ENCODE results near the gene CLMP.

Gene CLMP, protein sequence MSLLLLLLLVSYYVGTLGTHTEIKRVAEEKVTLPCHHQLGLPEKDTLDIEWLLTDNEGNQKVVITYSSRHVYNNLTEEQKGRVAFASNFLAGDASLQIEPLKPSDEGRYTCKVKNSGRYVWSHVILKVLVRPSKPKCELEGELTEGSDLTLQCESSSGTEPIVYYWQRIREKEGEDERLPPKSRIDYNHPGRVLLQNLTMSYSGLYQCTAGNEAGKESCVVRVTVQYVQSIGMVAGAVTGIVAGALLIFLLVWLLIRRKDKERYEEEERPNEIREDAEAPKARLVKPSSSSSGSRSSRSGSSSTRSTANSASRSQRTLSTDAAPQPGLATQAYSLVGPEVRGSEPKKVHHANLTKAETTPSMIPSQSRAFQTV

DNA sequence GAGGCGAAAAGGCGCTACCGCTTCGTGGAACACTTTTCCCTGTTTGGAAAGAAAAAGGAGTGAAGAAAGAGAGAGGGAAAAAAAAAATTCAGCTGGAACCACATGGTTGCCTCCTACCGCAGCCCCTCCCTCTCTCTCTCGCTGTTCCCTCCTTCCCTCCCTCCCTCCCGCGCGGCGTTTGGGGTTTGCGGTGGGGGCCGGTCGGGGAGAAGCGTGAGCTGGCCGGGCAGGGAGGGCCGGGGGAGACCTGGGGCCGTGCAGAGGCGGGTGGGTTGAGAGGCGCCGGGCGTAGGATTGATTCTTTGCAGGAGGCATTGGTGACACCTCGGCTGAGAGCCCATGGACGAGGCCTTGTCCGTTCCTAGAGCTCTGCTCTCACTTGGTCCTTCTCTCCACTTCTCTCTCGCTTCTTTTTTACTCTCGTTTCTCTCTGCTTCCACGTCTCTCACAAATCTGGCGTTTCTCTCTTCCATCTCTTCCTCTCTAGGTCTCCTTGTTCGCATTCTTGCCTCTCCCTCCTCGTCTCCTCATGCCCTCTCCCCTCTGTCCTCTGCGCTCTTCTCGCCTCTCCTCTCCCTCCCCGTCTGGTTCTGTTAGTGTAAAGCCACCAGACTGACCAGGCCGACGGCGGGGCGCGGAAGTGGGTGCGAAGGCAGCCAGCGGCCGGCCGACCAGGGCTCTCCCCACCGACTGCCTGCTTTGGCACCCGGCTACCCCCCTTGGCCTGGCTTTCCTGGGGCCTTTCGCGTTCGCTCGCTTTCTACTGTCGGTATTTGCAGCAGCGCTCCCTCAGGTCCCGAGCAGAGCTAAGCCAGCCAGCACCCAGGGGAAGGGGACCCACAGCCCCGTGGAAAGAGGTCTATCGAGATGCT, at the start of gene CLMP:
CLMP (minus strand) TSS at position 61 of the 872 bp plus-strand sequence. CDS start 308 bp downstream, outside the sequence.
- peak in 1 of 2 experiments; percentile 3 for DNase-seq

DNA sequence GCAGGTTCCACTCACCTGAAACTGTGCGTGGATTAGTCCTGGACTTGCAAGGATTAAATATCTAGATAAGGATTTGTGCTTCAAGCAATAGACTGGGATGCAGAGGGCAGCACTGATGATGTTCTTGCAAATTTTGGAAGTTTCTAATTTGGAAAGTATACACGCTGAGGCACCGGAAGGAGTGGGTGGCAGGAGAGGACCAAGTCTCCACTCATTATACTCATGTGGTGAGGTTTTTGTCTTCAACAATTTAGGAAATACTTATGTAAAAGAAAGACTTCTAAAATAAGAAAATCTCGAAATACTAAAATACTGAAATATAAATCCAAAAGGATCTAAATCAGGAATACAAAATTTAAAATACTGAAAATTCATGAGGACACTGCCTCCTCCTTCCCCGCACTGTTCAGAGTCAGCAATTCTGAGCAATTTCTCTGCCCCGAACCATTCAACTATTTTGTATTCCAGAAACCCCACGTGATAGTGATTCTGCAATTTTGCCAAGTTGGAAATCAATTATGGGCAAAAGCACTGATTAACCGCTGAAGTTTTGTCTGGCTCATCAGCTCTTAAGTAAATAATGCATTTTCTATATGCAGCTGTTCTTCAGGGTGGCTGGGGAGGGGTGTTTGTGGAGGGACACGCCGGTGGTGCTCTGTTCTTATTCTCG, 47.0 kb upstream of the CLMP start:
- DNase-seq: no peak

DNA sequence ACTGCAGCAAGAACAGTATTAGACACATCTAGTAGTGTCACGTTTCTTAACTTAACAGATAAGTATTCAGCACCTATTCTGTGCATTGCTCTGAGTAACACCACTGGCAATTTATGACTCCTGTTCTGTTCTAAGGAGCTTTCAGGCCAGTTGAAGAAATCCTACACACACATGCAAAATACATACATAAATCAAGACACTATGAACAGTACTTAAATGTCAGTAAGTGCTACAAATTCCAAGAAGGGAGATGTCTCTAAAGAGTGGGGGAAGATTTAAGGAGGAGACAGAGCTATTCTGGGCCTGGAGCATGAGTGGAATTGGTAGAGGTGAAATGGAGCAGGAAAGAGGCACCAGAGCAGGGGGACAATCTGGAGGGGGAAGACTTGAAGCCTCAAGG, 46.2 kb upstream of the CLMP start:
- no peak for DNase-seq

DNA sequence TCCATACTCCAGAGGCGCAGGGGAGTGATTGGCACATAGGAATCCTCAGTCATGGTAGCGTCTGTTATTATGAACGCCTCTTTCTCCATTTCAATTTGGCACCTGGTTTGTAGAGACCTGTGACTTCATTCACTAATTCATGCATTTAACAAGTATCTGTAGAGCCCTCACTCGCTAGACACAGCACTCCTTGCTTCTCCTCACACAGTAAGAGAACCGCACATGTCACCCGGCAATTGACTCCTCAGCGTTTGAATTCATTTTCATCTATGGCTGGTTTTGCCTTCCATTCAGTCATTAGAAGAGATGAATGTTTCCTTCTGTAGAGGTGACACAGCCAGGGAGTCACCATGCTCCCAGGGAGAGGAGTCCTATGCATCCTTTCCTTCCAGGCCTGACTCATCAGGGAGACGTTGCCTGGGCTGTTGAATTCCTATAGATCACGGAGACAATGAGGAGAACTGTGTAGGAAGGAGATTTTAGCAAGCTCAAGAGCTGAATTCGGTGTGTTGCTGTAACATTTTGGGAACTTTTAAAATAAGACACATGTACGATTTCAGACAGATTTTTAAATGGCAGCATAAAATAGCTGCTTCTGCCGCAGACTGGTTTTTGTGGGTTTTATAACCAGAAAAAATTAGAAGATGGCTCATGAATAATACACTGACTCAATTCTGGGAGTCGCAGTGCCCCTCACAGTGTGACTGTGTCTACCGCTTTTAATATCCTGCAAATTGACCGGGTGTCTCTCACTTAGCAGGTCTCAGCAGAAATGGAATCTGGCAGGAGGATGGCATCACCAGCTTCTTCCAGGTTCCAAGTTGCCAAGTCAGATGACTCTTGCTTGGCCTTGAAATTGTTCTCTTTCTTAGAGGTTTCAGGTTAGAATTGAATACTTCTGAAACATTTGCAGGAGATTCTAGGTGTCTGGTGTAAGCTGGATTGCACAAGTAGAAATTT, 44.4 kb upstream of the CLMP start:
- no peak for DNase-seq

DNA sequence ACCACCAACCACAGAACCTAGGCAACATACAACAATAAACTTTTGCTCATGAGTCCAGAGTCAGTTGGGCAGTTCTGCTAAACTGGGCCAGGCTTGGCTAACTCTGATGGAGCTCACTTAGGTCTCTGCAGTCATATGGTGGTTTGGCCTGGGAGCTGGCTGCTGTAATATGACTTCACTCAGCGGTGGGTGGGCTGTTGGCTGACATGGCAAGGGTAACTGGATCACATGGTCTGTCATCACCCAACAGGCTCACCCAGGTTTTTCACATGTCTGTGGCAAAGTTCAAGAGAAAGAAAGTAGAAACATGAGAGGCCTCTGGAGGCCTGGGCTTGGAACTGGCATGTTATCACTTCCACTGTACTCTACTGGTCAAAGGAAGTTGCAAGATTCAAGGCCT, 43.2 kb upstream of the CLMP start:
- no peak for DNase-seq

DNA sequence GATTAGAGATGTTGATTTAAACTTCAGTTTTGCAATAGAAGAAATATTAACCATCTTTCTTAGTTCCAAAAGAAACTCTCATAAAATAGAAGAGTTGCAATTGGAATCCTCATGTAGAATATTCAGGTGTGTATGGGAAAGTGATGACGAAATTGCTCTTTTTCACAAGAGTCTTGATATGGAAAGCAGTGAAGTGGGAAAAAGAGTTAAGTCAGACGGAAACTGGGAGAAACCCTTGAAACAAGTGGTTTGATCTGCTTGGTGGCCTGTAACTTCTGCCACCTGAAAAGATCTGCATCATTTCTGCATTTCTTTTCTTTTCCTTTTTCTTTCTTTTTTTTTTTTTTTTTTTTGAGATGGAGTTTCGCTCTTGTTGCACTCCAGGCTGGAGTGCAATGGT, 41.8 kb upstream of the CLMP start:
- no peak for DNase-seq

DNA sequence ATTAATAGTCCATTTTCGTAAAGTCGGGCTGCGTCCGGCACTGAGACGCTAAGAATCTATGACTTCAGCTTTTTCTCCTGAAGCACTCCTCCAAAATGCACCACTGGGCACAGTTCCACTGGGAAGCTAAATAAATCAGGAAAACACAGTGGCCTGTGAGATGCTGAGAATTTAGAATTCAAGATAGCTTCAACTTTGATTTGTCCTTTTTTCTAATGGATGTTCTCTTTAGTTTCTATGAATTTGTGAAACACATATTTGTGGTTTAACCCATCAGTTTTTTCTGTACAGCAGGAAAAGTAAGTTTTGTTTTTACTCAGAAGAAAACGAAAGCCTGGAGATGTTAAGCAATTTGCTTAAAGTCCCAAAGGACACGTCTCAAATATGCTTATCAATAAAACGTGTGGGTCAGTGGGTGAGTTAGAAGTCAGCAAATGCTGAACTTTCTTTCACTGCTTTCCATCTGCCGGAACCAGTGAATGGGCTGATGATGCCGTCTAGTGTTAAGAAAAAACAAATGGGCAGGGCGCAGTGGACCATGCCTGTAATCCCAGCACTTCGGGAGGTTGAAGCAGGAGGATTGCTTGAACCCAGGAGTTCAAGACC, 40.7 kb upstream of the CLMP start:
- DNase-seq: no peak

DNA sequence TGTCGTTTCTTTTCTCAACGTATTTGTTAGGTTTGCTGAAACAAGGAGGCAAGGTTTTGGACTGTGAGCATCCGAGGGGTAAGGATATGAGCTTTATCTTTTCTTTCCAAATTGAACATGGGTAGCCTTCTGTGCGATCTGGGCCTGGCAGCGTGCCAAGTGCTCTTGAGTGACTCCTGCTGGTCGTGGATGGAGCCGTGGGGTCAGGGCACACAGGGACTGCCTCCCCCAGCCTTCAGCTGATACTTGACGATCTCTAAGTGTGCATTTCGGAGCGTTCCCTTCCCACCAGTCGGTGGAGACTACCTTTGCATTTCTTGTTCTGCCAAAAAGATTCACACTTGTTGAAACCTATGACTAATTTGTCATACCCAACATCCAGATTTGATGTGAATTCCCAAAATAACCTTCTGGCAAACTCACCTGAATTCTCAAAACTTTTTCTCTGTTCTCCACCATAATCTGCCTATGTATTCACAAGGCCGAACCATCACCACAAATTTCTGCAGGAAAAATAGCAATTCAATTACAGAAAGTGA, 40.1 kb upstream of the CLMP start:
- DNase-seq: peak; percentile 37 to 46

DNA sequence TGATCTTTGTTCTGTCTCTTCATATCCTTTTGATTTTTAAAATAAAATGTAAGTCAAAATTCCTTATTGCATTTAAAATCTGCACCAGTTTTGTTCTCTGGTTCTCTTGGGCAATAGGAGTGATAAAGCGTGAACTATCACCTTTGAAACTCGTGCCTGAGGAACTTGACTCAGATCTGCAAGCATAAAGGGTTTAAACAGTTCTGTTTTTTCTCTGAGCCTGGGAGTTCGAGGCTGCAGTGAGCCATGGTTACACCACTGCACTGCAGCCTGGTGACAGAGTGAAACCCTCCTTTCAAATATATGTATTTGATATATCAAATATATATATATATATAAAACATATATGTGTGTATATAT, 38.9 kb upstream of the CLMP start:
- DNase-seq: no peak

DNA sequence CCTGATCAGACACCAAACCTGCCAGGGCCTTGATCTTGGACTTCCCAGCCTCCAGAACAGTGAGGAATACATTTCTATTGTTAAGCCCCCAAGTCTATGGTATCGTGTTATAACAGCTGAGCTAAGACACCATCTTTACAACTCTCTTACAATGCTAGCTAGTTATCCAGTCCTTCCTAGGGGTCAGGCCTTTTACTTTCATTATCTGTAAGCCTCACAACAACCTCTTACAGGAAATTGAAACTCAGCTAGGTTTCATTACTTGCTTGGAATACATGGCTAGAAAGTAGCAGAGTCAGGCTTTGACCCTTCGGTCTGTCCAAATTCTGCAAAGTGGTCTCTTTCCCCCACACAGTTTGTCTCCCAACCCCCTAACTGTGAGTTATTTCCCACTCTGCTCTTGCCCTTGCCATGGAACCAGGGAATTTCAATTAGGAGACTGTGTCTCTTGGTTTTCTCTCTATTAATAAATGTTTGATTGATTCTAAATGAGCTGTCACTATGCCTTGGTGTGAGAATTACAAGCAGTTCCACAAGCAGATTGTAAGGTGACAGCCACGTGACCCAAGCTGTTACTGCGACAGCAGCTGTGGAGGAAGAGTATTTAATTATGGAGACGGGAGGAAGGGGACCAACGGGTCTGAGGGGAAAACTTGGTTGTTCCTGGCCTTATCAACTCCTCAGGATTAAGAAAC, 38.4 kb upstream of the CLMP start:
- no peak for DNase-seq

DNA sequence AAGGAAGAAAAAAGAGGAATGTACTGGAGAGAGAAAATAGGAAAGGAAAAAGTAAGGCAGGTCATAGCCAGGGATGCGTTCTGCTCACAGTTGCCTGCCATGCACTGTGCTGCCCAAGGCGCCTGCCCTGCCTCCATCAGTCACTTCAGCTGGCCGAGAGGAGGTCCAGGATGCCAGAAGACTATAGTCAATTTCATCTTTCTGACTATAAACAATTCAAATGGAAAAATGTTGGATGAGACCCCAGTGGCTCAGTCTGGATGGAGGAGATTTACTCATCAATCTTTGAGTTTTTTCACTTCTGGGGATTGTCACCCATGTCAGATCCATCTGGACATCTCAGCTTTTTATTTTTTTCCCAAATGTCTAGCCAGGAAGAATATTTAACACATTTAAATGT, 36.7 kb upstream of the CLMP start:
- no peak for DNase-seq

DNA sequence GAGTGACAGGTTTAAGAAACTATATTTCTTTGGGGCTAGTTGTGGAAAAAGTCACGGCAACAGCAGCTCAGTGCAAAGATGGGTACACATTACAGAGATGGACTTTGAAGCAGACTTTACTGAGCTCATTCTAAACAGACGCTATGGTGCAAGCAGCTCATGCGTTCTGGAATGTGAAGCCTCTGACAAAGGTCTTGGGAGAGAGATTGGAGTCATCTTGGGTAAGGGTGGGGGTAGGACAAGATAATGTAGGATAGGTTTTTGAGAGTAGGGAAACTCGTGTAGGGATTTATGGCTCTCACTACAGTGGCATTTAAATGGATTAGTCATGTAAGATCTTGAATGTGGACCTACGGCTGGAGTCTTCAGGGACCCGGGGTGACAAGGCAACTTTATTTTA, 36.2 kb upstream of the CLMP start:
- no peak for DNase-seq

DNA sequence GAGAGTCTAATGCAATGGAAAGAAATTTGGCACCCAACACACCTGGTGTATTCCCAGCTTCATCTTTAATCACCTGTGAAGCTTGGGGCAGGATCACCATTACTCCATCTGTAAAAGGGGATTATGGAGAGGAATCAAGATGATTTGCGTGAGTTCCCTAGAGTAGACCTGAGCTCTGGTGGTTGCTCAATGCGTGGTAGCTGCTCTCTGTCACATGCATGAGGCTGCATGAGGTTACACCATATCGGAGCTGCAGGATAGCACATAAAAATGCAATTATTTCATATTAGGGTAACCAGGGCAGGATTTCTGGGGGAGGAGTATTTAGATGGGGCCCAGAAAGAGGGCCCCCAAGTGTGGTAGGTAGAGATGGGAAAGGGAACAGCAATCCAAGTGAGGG, 35.3 kb upstream of the CLMP start:
- no peak for DNase-seq

DNA sequence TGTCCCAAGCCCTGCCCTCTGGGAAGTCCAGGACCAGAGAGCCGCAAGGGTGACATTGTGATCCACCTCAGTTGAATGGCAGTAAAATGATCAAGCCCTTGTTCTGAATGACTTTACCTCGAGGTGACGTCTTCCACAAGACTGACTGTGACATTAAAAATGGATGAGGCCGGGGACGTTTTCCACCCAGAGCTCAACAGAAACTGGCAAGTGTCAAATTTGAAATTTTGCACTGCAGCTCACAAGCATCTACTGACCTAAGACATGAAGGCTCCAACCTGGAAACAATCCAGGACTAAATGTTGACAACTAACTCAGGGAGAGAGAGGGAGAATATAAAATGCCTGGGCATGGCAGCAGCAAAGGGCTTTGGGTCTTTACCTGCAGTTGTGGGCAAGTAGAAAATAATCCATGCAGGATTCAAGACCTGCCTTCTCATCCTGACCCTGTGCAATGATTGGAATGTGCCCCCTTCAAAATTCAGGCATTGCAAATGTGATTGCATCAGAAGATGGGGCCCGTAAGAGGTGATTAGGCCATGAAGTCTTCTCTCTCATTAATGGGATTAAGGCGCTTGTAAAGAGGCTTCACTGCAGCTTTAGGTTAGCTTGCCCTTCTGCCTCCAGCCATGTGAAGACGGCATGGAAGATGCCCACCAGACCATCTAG, 33.6 kb upstream of the CLMP start:
- no peak for DNase-seq

DNA sequence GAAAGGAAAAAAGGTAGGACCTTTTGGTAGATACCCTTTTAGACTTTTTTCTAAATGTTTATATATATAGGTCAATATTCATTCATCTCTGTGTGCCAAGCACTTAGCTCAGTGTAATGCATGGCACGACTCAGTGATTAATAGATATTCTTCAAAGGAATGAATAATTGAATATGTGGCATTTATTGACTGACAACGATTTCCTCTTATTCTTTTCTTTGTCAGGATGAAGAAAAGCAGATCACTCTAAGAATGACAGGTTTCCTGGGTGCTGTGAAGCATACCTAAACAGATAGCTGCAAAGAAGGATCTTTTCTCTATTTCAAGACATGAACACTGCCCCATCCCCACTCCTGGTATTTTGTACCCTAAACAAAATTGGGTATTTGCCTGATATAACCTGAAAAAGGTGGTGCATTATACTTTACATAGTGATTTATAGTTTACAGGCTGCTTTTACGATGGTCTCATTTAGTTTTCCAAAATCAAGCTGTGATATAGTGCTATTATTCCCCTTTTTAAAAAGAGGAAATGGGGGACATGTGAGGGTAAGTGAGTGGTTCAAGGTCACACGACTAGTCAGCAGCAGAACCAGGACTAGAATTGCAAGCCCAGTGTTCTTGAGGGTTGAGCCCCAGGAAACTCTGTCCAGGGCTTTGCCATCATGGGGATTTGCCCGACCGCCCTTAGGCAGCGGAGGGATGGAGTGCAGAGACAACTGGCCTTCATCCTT, 32.9 kb upstream of the CLMP start:
- DNase-seq: no peak

DNA sequence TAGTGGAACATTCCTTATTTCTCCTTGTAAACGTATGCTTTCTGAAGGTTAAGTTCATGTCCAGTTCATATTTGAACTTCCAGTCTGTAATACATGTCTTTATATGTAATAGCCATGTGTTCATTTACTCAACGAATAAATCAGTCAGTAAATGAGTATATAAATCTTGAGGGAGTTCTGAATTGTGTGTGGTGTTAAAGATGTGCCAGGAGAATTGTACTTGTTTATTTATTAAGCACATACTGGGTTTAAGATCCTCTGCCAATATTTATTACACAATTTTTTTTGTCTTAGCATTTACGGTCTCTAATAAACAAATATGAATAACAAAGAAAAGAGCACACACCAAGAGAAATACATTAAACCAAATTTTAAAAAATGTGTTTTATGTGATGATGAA, 26.5 kb upstream of the CLMP start:
- no peak for DNase-seq

DNA sequence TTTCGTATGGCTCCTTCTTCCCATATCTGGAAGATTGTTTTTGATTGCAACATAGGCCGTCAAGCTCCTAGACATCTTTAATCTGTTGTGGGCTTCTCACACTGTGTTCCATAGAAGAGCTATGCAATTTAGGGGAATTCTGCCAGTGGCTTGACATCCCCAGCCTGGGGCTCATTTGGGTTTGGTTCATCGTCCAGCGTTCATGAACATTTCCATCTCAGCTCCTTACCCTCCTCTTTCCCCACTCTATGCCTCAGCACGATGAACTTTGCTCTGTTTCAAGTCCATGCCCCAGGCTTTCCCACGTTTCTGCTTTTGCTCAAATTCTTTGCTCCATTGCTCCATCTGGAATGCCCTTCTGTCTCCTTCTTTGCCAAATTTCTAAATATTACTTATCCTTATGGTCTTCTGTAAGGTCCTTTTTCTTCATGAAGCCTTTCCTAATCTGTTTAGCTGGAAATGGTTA, 26.1 kb upstream of the CLMP start:
- no peak for DNase-seq

DNA sequence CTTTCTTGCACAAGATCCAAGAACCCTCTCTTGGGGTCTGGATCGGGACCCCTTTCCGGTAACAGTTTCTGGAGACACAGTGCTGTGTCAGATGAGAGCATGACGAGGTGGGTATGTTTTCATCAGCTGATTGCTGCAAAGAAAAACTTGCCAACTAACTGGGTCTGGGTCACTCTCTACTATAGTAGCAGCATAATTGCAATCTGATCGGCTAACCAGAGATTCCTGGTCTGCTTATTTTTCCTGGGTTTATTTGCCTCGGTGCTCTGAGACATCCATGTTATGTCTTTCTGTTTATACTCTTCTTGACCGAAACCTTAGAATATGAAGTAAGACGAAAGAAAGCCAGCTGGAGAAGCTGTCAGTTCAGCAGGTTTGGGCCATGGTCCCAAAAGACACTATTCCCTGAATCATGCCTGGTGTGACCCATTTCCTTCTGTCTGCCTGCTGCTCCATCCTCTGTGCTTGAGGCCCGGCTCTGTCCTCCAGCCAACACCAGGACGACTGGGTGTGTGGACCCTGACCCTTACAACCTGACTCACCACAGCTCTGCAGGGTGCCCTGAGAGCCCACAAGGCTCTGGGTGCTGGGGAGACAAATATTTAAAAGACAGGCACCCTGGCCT, 24.1 kb upstream of the CLMP start:
- no peak for DNase-seq

DNA sequence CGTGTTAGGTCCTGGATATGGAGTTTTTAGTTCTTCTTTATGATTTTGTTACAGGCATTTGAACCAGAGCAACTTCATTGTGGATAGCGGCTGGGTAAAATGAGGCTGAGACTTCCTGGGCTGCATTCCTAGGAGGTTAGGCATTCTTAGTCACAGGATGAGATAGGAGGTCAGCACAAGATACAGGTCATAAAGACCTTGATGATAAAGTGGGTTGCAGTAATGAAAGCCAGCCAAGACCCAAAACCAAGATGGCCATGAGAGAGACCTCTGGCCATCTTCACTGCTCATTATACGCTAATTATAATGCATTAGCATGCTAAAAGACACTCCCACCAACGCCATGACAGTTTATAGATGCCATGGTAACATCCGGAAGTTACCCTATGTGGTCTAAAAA, 23.4 kb upstream of the CLMP start:
- no peak for DNase-seq

All from stimulated activated CD4-positive, alpha-beta T cell treated with anti-CD3 and anti-CD28 coated beads, Interleukin-4, amount 100 ng/mL, for 4 hours (primary cell).